Loucy (cell line): ENCODE measurements around the gene ASTN2.

Experiments used
- CTCF ChIP-seq: fragments of 200-600 bp; sonication (generic); conservative IDR thresholded peaks from 2 replicates; pipeline ENCODE4 v1.5.1; 2014; ENCODE audit warnings: mild to moderate bottlenecking, antibody characterized with exemption, low read length
- EZH2phosphoT487 ChIP-seq: fragments of 200-600 bp; IDR thresholded peaks from 2 replicates; pipeline ENCODE4 v1.6.1; 2018; ENCODE audit warnings: antibody characterized with exemption, mild to moderate bottlenecking, moderate library complexity, borderline replicate concordance

GRCh38 chr9:117359910-117360309 is 54.9 kb downstream of the ASTN2 start:
- no peak for TF ChIP-seq CTCF
- no peak for TF ChIP-seq EZH2phosphoT487
